Bronchial epithelial cell (primary cell): Measurements from ENCODE around the gene DMRT1. TPM values are rescaled to one million over a fixed set of nuclear protein-coding genes. Genes with fewer than 3 reads are reported as not detected.

Experiments
- DNase-seq: peaks from one replicate; pipeline ENCODE4 v3.0.0-alpha.2; 2010; ENCODE audit warnings: low read depth
- FAIRE-seq: peaks from 2 replicates; lab custom pipeline; 2011; peaks lifted over from hg19 to GRCh38; lab: Jason Lieb, UNC
- H3K27me3 ChIP-seq: 2 replicates; pipeline ENCODE4 v1.5.1; 2011; ENCODE audit warnings: low read length; ENCODE audit not compliant: control insufficient read depth, insufficient read depth
- H3K36me3 ChIP-seq: 2 replicates; pipeline ENCODE4 v1.5.1; 2011; ENCODE audit warnings: low read length; ENCODE audit not compliant: control insufficient read depth, insufficient read depth
- H3K4me3 ChIP-seq: 2 replicates; pipeline ENCODE4 v1.5.1; 2011; ENCODE audit warnings: mild to moderate bottlenecking, low read depth, low read length, control low read depth
- total RNA-seq: library from RNA; depleted of rRNA; stranded (reverse); fragments of >200 nt; gene quantifications from 2 replicates; pipeline ENCODE4 v1.2.1, GENCODE V29; 2014
- TF ChIP-seq, protein P1 (sequence below): IDR thresholded peaks from 2 replicates; pipeline ENCODE4 v1.5.1; 2011; ENCODE audit warnings: mild to moderate bottlenecking, moderate library complexity, low read length, control low read depth, inconsistent platforms; ENCODE audit not compliant: insufficient read depth, severe bottlenecking

Gene DMRT1
- total RNA-seq, 1 donor from 2014 or later = not detected

- Histone ChIP-seq H3K4me3 (no peak overlapping the region), H3K27me3 (peaks cover 1% of the 10 kb centered on the region), H3K36me3 (no peaks in the 10 kb centered on the region)
- TF ChIP-seq, protein P1, sequence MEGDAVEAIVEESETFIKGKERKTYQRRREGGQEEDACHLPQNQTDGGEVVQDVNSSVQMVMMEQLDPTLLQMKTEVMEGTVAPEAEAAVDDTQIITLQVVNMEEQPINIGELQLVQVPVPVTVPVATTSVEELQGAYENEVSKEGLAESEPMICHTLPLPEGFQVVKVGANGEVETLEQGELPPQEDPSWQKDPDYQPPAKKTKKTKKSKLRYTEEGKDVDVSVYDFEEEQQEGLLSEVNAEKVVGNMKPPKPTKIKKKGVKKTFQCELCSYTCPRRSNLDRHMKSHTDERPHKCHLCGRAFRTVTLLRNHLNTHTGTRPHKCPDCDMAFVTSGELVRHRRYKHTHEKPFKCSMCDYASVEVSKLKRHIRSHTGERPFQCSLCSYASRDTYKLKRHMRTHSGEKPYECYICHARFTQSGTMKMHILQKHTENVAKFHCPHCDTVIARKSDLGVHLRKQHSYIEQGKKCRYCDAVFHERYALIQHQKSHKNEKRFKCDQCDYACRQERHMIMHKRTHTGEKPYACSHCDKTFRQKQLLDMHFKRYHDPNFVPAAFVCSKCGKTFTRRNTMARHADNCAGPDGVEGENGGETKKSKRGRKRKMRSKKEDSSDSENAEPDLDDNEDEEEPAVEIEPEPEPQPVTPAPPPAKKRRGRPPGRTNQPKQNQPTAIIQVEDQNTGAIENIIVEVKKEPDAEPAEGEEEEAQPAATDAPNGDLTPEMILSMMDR = no peak
- FAIRE-seq (no peak), DNase-seq (no peak)
Observed at GRCh38 chr9:959105-959504, 117.6 kb downstream of the DMRT1 start.

DNA sequence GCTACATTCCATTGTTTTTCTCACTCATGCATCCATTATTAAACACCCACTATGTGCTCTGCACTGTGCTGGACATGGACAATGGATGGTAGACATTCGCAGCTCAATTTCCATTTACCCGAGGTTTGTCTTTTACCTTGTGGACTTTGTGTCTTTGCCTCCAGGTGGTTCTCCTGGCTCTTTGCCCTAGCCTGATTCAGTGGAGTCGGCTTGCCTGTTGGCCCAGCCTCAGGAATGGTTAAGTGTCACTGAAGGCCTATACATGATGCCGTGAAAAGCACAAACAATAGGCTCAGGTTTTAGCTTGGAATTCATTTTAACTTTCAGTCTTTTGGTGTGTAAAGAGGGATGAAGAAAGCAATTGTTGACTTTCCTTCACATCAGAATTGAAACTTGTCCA lies 118.4 kb downstream of the DMRT1 start:
- TF ChIP-seq, protein P1 = no peak
- DNase-seq (peak; percentile 74), FAIRE-seq (peak; percentile 66)
- no peaks in the 10 kb centered on the region for H3K27me3 ChIP-seq
- H3K4me3 ChIP-seq = no peak overlapping the region
- H3K36me3 ChIP-seq = no peaks in the 10 kb centered on the region

DNA sequence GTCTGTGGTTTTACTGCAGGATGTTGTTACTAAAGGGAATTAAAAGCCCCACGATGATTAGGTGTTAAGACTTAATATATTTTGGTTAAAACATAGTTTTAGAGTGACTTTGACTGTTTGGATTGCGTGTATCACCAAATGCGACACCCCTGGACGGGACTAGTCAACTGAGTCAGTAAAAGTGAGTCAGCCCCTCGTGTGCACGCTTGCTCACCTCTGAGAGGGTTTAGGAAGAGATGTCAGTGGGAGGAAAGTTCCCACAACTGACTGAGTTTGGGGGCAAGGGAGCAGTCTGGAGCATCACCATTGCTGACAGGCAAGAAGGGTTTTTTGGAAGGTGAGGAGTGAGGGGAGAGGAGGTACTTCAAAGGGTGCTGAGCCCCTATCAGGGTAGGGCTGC lies 120.5 kb downstream of the DMRT1 start:
- no peaks in the 10 kb centered on the region for H3K27me3 ChIP-seq
- DNase-seq (peak; percentile 93), FAIRE-seq (no peak)
- H3K4me3 ChIP-seq = no peak overlapping the region
- no peaks in the 10 kb centered on the region for H3K36me3 ChIP-seq
- TF ChIP-seq, protein P1 = no peak

DNA sequence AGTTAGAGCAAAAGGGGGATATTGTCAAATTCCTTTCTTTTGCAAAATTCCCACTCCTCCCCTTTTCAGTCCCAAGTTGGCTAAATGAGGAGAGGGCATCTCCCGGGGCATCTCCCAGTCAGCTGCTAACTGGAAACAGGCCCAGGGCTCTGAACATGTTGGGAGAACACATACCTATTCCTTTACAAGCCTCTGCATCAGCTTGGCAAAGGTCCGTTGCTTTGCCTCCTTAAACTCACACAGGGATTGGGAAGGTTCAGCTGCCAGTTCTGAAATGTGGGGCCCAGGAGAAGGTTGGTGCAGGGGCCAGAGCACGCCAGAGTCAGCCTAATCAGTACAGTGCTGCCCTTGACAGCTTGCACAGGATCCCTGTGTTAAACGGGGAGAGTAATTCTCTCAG lies 124.0 kb downstream of the DMRT1 start:
- Histone ChIP-seq H3K27me3 (peaks cover 3% of the 10 kb centered on the region), H3K36me3 (no peaks in the 10 kb centered on the region), H3K4me3 (no peak overlapping the region)
- TF ChIP-seq, protein P1 = no peak
- DNase-seq = no peak
- FAIRE-seq = no peak

DNA sequence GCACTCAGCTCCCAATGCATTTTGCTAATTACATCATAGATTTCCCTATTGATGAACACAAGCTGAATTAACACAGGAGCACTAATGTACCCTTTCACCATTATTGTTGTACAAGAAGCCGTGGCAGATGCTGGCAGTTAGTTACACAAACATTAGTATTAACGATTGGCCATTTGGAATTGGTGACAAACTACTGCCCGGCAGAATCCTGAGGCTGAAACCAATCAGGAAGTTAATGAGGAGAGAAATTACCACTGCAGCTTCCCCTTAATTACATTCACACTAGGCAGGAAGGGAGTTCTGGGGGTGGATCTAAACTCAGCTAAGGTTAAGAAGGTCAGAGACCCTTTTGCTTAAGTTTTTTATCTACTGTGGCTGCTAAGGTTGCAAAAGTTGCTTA lies 125.4 kb downstream of the DMRT1 start:
- FAIRE-seq (no peak), DNase-seq (no peak)
- Histone ChIP-seq H3K4me3 (no peak overlapping the region), H3K27me3 (peaks cover 3% of the 10 kb centered on the region), H3K36me3 (no peaks in the 10 kb centered on the region)
- TF ChIP-seq, protein P1 = no peak

- TF ChIP-seq, protein P1 = no peak
- FAIRE-seq = no peak
Observed at GRCh38 chr9:967436-967835, 125.9 kb downstream of the DMRT1 start.

More at GRCh38 chr9:967436-967835, 125.9 kb downstream of the DMRT1 start:
- no peaks in the 10 kb centered on the region for H3K36me3 ChIP-seq
- H3K27me3 ChIP-seq = peaks cover 3% of the 10 kb centered on the region
- no peak for DNase-seq
- no peak overlapping the region for H3K4me3 ChIP-seq
